GM23248 (cell line): ENCODE measurements around the gene FARP1.

Source experiments
- EZH2 ChIP-seq: fragments of 200-600 bp; sonication (generic); IDR thresholded peaks from 2 replicates; pipeline ENCODE4 v1.6.1; 2018; ENCODE audit warnings: antibody characterized with exemption, mild to moderate bottlenecking; ENCODE audit not compliant: insufficient read depth, poor library complexity, severe bottlenecking
- EZH2phosphoT487 ChIP-seq: fragments of 200-600 bp; sonication (generic); IDR thresholded peaks from 2 replicates; pipeline ENCODE4 v1.6.1; 2018; ENCODE audit warnings: antibody characterized with exemption, moderate library complexity, mild to moderate bottlenecking, low read depth; ENCODE audit not compliant: insufficient read depth

GRCh38 chr13:98333486-98333885, 190.6 kb downstream of the FARP1 start:
- TF ChIP-seq EZH2phosphoT487 (no peak), EZH2 (no peak)
